Measurements from ENCODE around the gene CAMK4. TPM values are rescaled to one million over a fixed set of nuclear protein-coding genes. Genes with fewer than 3 reads are reported as not detected.

The CAMK4 gene
- 1.6 TPM for total RNA-seq

GRCh38 chr5:111223787-111224560 lies at the start of gene CAMK4:
TSS of gene CAMK4 (plus strand) at chr5:111224384. CDS start at chr5:111224484, 100 bp downstream.
- peak; percentile 77 for ATAC-seq

- ATAC-seq: no peak
Measured at GRCh38 chr5:111183064-111183463, 41.1 kb upstream of the CAMK4 start.

- no peak for ATAC-seq
Measured at GRCh38 chr5:111187079-111187478, 37.1 kb upstream of the CAMK4 start.

GRCh38 chr5:111194053-111194452 lies 30.1 kb upstream of the CAMK4 start:
- ATAC-seq: no peak

- no peak for ATAC-seq
Measured at GRCh38 chr5:111194925-111195324, 29.3 kb upstream of the CAMK4 start.

- ATAC-seq: no peak
Measured at GRCh38 chr5:111197523-111197922, 26.7 kb upstream of the CAMK4 start.

GRCh38 chr5:111198281-111198966 lies 25.8 kb upstream of the CAMK4 start:
- no peak for ATAC-seq

- no peak for ATAC-seq
Measured at GRCh38 chr5:111200828-111201227, 23.4 kb upstream of the CAMK4 start.

- no peak for ATAC-seq
Measured at GRCh38 chr5:111201705-111202104, 22.5 kb upstream of the CAMK4 start.

- no peak for ATAC-seq
Measured at GRCh38 chr5:111211341-111211740, 12.8 kb upstream of the CAMK4 start.

- ATAC-seq: no peak
Measured at GRCh38 chr5:111214052-111214742, 10.0 kb upstream of the CAMK4 start.

- ATAC-seq: no peak
Measured at GRCh38 chr5:111215971-111216370, 8.2 kb upstream of the CAMK4 start.

GRCh38 chr5:111221139-111221538 lies 3.0 kb upstream of the CAMK4 start:
- no peak for ATAC-seq

- peak; percentile 35 for ATAC-seq
Measured at GRCh38 chr5:111223101-111223786, 940 bp upstream of the CAMK4 start.

GRCh38 chr5:111224561-111225345 lies 569 bp downstream of the CAMK4 start:
- ATAC-seq: peak; percentile 34

GRCh38 chr5:111225926-111226325 lies 1.7 kb downstream of the CAMK4 start:
- no peak for ATAC-seq

- ATAC-seq: no peak
Measured at GRCh38 chr5:111226556-111226955, 2.4 kb downstream of the CAMK4 start.

GRCh38 chr5:111227226-111227782 lies 3.1 kb downstream of the CAMK4 start:
- no peak for ATAC-seq

GRCh38 chr5:111227801-111228200 lies 3.6 kb downstream of the CAMK4 start:
- no peak for ATAC-seq

- ATAC-seq: no peak
Measured at GRCh38 chr5:111228520-111229220, 4.5 kb downstream of the CAMK4 start.

GRCh38 chr5:111229221-111229835 lies 5.1 kb downstream of the CAMK4 start:
- no peak for ATAC-seq
